ENCODE data around the gene ACSS3. TPM values are rescaled to one million over a fixed set of nuclear protein-coding genes. Genes with fewer than 3 reads are reported as not detected.

ACSS3 gene
- total and polyA plus RNA-seq, 2 donors (not counting 1 experiment from before 2014, with no cell fraction given), result not detected

GRCh38 chr12:81207664-81208063 lies 129.8 kb downstream of the ACSS3 start:
- CTCF ChIA-PET, result no interaction called here
- Histone ChIP-seq H4K20me1 (ENCODE audit: control insufficient read depth, insufficient read depth, low read length, poor library complexity, severe bottlenecking) (no peaks in the 10 kb centered on the region), H3K4me3 (ENCODE audit: control extremely low read depth in 1 of 5, extremely low read depth in 1 of 5, insufficient read depth in 1 of 5, low read depth in 2 of 5, low read length in 4 of 5) (no peak overlapping the region), H3K79me2 (ENCODE audit: control insufficient read depth, insufficient read depth, low read length) (no peaks in the 10 kb centered on the region), H3K27ac (ENCODE audit: low read length in 2 of 2) (no peak overlapping the region), H3K9me3 (ENCODE audit: control extremely low read depth in 1 of 3, control insufficient read depth in 2 of 3, insufficient read depth in 1 of 3, low read length in 2 of 3) (no peaks in the 10 kb centered on the region), H3K4me2 (replicated peaks; ENCODE audit: low read depth, low read length, poor library complexity, severe bottlenecking) (no peak overlapping the region), H3K27me3 (replicated peaks in 1 of 4; ENCODE audit: control extremely low read depth in 1 of 4, control insufficient read depth in 3 of 4, insufficient read depth in 4 of 4, low read length in 3 of 4) (no peaks in the 10 kb centered on the region), H3K4me1 (ENCODE audit: control insufficient read depth in 2 of 2, insufficient read depth in 2 of 2, low read length in 2 of 2) (no peaks in the 10 kb centered on the region), H2AFZ (ENCODE audit: insufficient read depth, low read depth, low read length, poor library complexity, severe bottlenecking) (no peak overlapping the region), H3K9ac (ENCODE audit: low read length) (no peak overlapping the region), H3K36me3 (replicated peaks in 1 of 2; ENCODE audit: control extremely low read depth in 1 of 2, control insufficient read depth in 1 of 2, extremely low read depth in 1 of 2, insufficient read depth in 2 of 2, low read length in 1 of 2) (no peaks in the 10 kb centered on the region)
- no peak overlapping the region for H3K4me3 Mint-ChIP-seq
- no peaks in the 10 kb centered on the region for H3K9me3 Mint-ChIP-seq (ENCODE audit: insufficient read depth)
- WGBS (ENCODE audit: insufficient coverage), result 100% methylated on average over 3 of the region's 4 CpGs
- no peaks in the 10 kb centered on the region for H3K4me1 Mint-ChIP-seq
- POLR2A ChIA-PET, result no interaction called here
- H3K27me3 Mint-ChIP-seq, result no peaks in the 10 kb centered on the region
- TF ChIP-seq EZH2 (IDR thresholded peaks at IDR 0.05; ENCODE audit: borderline replicate concordance, insufficient read depth, low read depth, low read length, poor library complexity, severe bottlenecking), result no peak
- TF ChIP-seq, protein P1, sequence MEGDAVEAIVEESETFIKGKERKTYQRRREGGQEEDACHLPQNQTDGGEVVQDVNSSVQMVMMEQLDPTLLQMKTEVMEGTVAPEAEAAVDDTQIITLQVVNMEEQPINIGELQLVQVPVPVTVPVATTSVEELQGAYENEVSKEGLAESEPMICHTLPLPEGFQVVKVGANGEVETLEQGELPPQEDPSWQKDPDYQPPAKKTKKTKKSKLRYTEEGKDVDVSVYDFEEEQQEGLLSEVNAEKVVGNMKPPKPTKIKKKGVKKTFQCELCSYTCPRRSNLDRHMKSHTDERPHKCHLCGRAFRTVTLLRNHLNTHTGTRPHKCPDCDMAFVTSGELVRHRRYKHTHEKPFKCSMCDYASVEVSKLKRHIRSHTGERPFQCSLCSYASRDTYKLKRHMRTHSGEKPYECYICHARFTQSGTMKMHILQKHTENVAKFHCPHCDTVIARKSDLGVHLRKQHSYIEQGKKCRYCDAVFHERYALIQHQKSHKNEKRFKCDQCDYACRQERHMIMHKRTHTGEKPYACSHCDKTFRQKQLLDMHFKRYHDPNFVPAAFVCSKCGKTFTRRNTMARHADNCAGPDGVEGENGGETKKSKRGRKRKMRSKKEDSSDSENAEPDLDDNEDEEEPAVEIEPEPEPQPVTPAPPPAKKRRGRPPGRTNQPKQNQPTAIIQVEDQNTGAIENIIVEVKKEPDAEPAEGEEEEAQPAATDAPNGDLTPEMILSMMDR (IDR thresholded peaks at IDR 0.05), result no peak
- ATAC-seq (ENCODE audit: low read depth) (no peak), DNase-seq (no peak)
- H3K27ac Mint-ChIP-seq, result no peak overlapping the region
- intact Hi-C loops (cut with micrococcal nuclease), result no loop called here

DNA sequence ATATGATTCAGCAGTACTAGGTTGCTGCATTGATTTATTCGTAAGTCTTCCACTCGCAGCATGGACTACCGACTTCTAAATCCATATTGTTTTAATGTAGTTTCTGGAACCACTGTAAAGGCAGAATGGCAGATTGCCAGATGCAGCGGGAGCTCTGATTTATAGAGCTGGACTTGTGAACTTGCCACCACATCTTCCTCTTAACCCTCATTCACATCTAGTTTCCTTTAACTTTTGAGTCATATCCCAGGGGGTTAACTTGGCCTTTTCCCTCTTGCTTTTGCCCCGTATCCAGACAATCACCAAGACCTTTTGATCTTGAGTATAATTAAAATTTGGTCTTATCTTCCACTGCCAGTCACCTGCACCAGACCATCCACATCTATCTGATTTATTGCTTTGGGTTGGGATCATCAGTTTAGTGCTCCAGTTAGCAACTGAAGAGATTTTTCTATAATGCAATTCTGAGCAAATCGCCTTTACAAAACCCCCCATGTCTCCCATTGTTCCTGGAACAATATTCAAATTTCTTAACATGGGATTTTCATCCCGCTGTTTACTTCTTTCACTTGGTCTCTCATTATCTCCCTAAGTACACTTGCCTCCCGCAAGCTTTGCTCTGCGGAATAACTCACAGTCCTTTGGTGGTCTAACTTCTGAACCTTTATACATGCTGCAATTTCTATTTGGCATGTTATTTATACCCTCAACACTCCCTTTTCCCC lies 130.5 kb downstream of the ACSS3 start:
- H3K79me2 ChIP-seq (ENCODE audit: control insufficient read depth, insufficient read depth, low read length), result no peaks in the 10 kb centered on the region
- intact Hi-C loops (cut with micrococcal nuclease), result no loop called here
- POLR2A ChIA-PET, result no interaction called here
- no peaks in the 10 kb centered on the region for H3K4me1 Mint-ChIP-seq
- no peaks in the 10 kb centered on the region for H4K20me1 ChIP-seq (ENCODE audit: control insufficient read depth, insufficient read depth, low read length, poor library complexity, severe bottlenecking)
- H3K4me2 ChIP-seq (replicated peaks; ENCODE audit: low read depth, low read length, poor library complexity, severe bottlenecking), result no peak overlapping the region
- H3K27ac ChIP-seq (ENCODE audit: low read length in 2 of 2), result no peak overlapping the region
- no peaks in the 10 kb centered on the region for H3K27me3 ChIP-seq (replicated peaks in 1 of 4; ENCODE audit: control extremely low read depth in 1 of 4, control insufficient read depth in 3 of 4, insufficient read depth in 4 of 4, low read length in 3 of 4)
- no peak overlapping the region for H2AFZ ChIP-seq (ENCODE audit: insufficient read depth, low read depth, low read length, poor library complexity, severe bottlenecking)
- CTCF ChIA-PET, result no interaction called here
- no peaks in the 10 kb centered on the region for H3K27me3 Mint-ChIP-seq
- H3K36me3 ChIP-seq (replicated peaks in 1 of 2; ENCODE audit: control extremely low read depth in 1 of 2, control insufficient read depth in 1 of 2, extremely low read depth in 1 of 2, insufficient read depth in 2 of 2, low read length in 1 of 2), result no peaks in the 10 kb centered on the region
- H3K4me3 ChIP-seq (ENCODE audit: control extremely low read depth in 1 of 5, extremely low read depth in 1 of 5, insufficient read depth in 1 of 5, low read depth in 2 of 5, low read length in 4 of 5), result no peak overlapping the region
- H3K9me3 ChIP-seq (ENCODE audit: control extremely low read depth in 1 of 3, control insufficient read depth in 2 of 3, insufficient read depth in 1 of 3, low read length in 2 of 3), result no peaks in the 10 kb centered on the region
- H3K4me1 ChIP-seq (ENCODE audit: control insufficient read depth in 2 of 2, insufficient read depth in 2 of 2, low read length in 2 of 2), result no peaks in the 10 kb centered on the region
- 79% methylated on average over 8 of the region's 9 CpGs for WGBS (ENCODE audit: insufficient coverage)
- no peak for ATAC-seq (ENCODE audit: low read depth)
- DNase-seq, result no peak
- no peak overlapping the region for H3K27ac Mint-ChIP-seq
- TF ChIP-seq EZH2 (IDR thresholded peaks at IDR 0.05; ENCODE audit: borderline replicate concordance, insufficient read depth, low read depth, low read length, poor library complexity, severe bottlenecking), result no peak
- TF ChIP-seq, protein P1 (IDR thresholded peaks at IDR 0.05), result no peak
- H3K4me3 Mint-ChIP-seq, result no peak overlapping the region
- no peaks in the 10 kb centered on the region for H3K9me3 Mint-ChIP-seq (ENCODE audit: insufficient read depth)
- no peak overlapping the region for H3K9ac ChIP-seq (ENCODE audit: low read length)
